GM18519 (cell line): Measurements from ENCODE around the gene FZD2.
"Not testable (repeated sequence)": the region's sequence is repeated elsewhere in the genome, so short reads cannot be mapped to it uniquely, and the experiment has no call there.

Experiments used
- ATAC-seq: cut with Tn5 transposase; IDR thresholded peaks from one replicate; pipeline ENCODE4 v1.9.1; 2021; ENCODE audit warnings: mild to moderate bottlenecking, moderate library complexity; ENCODE audit not compliant: unreplicated experiment, low FRiP score

Gene FZD2

DNA sequence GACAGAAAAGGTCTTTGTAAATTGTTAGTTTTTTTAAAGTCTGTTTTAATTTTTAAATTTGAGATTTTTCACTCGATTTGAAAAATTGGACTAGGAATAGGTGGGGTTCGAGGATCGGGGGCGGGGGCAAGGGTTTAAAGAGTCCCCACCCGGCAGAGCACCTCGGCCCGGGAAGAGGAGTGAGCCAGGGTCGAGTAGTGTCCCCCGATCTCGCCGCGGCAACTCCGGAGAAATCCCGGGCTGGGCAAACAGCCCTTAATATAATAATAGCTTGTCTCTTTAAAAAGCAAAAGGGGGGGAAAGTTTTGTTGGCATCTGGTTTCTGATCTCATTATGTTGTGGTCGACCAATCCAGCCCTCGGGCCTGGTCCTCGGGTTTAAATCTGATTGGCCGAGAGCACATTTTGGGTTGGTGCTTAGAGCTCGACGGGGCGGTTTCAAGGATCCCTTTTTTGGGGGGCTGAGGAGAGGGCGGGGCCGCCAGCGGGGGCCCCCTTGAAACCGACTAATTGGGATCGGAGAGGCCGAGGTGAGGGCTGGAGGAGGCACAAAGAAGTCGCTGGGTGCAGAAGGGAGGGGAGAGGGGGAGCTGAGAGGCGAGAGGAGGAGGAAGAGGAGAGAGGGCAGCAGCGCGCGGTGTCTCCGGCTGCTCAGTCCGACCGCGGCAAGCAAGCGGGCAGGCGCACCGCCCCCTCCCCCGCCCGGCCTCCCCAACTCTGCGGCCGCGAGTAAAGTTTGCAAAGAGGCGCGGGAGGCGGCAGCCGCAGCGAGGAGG, at the start of gene FZD2:
Gene FZD2, plus strand, starts transcription at position 653 of the 775 bp plus-strand sequence. CDS start 205 bp downstream, outside the sequence.
- ATAC-seq, result no peak

DNA sequence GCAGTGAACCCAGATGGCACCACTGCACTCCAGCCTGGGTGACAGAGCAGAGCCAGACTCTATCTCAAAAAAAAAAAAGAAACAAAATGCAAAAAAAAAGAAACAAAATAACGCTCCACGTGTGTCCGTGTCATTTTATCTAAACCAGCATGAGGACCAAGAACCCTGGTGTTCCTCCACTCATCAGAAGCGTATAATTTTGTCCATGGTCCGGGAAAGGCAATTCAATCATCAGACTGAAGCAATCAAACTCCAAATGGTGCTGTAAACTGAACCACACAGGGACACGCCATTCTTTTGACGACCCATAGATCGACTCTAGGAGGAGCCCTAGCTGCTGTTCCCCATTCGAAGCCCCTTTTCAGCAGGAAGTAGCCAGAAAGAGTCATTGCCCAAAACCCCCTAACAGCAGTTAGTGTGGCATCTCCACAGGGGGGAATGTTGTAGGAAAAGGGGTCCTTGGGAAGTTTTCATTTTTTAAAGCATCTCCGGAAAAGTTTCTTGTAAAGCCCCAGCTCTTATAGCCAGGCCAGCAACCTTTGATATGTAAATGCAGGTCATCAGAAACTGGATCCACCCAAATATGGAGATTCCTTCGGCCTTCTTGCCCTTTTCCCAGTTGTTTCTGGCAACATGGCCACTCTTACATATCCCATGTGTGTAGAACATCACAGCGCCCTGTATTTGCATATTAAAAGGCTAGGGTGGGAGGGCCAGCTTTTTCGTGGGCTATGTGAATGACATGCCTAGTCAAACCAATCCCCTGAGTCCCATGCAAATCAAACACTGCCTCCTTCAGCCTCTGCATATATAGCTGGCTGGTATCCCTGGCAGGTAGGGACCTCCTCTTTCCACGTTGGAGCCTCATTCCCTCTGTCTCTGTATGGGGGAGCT, 45.8 kb upstream of the FZD2 start:
- not testable (repeated sequence) for ATAC-seq

DNA sequence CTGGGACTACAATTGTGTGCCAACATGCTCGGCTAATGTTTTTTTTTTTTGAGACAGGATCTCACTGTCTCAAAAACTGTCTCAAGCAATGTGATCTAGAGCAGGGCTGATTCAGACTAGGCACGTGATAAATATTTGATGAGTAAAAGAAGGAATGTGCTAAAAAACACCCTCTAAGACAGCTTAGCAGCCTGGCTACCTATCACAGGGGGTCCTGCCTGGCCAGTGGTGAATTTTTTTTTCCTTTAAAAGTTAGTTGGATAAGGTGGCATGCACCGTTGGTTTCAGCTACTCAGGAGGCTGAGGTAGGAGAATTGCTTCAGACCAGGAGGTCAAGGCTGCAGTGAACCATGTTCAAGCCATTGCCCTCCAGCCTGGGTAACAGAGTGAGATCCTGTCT, 39.3 kb upstream of the FZD2 start:
- no peak for ATAC-seq

DNA sequence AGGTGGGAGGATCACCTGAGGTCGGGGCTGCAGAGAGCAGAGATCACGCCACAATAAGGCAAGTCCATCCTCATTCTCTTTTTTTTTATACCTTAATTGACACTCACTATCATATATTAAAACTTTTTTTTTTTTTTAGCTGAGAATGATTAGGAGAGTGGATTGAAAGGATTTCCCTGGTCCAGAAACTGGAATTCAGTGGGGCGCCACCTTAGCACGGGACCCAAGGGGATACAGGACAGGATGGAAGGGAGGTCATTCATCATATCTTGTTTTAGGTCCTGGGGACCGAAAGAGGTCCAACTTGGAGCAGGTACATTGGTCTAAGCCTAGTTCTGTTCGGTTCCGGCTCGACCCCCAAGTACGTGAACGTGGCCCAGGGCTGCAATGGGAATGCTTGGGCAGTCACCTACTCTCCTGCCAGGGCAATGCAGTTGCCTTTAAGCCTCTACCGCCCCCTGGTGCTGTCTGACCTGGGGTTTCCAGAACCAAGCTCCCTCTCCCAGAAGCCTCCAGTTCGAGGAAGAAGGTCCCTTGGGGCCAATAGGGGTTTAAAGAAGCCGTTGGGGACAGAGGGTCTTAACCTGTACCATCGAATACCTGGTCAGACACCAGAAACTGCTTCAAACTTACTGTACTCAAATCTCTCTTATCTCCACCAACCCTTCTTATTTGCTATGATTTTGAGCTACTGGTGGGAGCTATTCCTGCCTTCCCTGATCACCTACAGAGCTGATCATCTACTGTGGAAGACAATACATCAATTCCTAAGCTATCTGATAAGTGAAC, 34.2 kb upstream of the FZD2 start:
- ATAC-seq, result no peak

DNA sequence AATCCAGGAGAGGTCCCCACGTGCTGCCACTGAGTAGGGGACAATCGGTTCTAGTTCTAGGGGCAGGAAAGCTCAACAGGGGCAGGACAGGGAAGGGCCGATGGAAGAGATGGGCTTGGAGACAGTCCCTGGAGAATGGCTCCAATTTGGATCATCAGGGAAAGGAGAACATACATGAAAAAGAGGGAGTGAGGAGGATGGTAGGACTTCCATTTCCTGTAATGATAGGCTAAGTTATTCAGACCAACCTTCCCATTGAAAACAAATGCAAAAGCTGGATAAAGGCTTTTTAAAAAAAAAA, 33.7 kb upstream of the FZD2 start:
- ATAC-seq, result no peak

DNA sequence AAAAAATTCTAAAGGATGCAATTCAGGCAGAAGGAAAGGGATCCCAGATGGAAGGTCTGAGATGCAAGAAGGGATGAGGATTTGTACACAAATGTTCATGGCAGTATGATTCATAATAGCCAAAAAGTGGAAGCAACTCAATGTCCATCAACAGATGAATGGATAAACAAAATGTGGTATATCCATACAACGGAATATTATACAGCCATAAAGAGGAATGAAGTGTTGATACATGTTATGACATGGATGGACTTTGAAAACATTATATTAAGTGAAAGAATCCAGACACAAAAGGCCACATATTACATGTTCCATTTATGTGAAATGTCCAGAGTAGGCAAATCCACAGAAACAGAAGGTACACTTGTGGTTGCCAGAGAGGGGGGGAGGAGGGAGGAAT, 30.2 kb upstream of the FZD2 start:
- no peak for ATAC-seq

DNA sequence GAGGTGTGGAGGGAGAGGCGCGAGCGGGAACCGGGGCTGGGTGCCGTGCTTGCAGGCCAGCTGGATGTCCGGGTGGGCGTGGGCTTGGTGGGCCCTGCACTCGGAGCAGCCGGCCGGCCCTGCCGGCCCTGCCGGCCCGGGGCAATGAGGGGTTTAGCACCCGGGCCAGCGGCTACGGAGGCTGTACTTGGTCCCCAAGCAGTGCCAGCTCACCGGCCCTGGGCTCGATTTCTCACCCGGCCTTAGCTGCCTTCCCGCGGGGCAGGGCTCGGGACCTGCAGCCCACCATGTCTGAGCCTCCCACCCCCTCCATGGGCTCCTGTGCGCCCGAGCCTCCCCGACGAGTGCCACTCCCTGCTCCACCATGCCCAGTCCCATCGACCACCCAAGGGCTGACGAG, 29.3 kb upstream of the FZD2 start:
- ATAC-seq, result no peak

DNA sequence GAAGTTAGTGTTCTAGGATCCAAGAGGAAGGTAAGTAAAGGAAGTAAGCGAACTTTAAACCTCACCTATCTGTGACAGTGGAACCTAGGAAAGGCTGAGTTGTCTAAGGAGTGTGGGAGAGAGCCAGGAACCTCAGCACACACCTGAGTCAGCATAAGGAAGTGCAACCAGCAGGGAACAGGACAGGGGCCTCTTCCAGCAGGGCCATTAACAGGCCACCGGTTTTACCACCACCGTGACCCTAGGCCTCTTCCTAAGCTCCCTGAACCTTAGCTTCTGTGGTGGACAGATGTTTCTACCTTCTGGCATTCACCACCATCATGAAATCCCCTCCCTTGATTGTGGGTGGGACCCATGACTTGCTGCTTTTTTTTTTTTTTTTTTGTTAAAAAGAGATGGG, 27.4 kb upstream of the FZD2 start:
- ATAC-seq, result no peak

DNA sequence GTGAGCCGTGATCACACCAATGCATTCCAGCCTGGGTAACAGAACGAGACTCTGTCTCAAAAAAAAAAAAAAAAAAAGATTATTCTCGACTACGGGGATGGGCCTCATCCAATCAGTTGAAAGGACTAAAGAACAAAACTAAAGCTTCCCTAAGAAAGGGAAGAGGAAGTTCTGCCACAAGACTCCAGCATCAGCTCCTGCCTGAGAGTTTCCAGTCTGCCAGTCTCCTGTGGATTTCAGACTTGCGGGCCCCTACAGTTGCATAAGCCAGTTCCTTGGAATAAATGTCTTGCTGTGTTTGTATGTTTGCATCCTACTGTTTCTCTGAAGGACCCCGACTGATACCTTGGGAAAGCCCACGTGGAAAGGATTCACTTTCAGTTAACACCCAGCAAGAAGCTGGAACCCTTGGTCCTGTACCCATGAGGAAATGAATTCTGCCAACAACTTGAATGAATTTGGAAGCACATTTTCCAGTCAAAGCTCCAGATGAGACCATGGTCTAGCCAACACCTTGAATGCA, 26.3 kb upstream of the FZD2 start:
- ATAC-seq, result no peak

DNA sequence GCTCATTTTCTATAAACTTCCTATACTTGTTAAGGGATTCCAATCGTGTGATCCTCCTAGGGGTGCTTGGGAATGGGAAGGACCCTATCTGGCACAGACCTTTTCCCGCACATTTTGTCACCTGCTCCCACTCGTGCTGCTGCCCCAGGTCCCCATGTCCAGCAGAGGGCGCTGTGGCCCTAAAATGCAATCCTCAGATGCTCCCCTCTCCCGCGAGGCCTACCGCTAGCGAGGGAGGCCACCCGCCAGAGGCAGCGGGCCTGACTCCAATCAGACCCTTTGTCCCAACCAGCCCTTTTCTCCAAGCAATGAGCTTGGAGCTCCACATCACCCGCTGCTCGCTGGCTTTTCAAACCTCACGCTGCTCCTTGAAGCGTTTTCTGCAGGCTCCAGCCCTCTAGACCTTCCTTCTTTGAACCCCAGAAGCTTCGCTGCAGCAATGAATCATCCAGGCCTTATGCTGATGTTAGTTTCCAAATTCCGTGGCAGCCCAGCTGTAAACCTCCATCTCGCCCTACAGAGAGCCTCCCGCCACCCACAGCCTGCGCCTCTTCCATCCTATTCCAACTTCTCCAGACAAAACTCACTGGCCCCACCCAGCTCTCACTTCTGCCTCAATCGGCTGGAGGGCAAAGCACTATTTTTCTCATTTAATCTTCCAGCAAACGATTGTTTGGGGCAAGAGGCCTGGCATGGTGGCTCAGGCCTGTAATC, 23.6 kb upstream of the FZD2 start:
- ATAC-seq, result no peak

DNA sequence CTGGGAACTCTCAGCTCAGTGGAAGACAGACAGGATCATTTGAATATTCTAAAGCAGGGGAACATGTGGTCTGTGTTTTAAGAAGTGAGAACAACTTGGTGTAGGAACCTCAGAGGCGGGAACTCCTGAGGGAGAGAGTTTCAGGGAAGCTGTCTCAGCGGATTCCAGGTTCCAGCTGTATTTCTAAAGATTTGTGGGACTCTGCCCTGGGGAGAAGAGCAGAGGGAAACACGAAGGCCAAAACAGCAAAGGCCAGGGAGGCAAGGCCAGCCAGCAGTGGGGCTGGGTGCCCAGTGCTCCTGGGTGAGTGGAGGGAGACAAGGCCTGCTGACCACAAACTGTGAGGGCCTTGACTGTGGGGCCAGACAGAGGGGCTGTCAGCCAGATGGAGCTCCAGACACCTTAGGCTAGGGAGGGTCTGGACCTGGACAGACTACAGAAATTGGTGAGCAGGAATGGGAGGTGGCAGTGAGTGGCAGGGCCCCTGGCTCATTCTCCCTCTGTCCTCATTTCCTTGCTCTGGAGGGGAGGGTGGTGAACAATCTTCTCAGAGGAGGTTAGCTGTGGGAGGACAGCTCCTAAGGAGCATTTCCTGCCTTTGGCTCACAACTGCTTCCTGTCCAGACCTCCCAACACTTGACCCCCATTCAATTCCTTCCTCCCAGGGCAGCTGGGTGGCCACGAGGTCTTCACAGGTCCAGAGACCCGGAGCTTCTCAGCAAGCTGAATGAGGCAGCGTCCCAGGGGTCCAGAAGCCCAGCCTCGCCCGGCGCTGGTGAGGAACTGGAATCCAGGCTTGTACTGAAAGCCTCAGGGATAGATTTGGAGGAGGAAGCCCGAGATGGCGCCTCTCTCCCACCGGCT, 21.0 kb upstream of the FZD2 start:
- ATAC-seq, result no peak

DNA sequence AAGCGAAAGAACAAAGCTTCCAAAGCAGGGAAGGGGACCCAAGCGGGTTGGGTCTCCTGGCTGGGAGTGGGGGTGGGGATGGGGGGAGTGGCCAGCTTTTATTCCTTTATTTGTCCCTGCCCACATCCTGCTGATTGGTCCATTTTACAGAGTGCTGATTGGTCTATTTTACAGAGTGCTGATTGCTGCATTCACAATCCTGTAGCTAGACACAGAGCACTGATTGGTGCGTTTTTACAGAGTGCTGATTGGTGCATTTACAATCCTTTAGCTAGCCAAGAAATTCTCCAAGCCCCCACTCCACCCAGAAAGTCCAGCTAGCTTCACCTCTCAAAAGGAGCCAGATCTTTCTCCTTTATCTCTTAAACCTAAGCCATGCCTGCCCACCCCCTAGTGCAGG, 19.4 kb upstream of the FZD2 start:
- not testable (repeated sequence) for ATAC-seq

DNA sequence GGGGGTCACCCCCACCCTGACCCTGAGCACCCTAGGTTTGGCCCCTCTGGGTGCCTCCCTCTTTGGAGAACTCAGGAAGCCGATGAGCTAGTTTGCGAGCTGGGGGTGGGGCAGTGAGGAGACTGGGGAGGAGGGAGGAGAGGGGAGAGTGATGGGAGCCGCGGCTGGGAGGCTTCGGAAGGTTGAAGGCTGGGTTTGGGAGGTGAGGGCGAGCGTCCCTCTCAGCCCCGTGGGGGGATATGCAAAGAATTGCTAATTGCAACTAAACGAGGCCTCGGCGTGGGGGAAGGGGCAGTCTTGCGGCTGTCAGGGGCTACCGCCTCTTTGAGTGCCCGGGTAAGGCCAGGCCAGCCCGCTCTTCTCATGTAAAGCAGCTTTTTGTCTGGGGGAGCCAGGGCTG, 17.6 kb upstream of the FZD2 start:
- ATAC-seq, result no peak

DNA sequence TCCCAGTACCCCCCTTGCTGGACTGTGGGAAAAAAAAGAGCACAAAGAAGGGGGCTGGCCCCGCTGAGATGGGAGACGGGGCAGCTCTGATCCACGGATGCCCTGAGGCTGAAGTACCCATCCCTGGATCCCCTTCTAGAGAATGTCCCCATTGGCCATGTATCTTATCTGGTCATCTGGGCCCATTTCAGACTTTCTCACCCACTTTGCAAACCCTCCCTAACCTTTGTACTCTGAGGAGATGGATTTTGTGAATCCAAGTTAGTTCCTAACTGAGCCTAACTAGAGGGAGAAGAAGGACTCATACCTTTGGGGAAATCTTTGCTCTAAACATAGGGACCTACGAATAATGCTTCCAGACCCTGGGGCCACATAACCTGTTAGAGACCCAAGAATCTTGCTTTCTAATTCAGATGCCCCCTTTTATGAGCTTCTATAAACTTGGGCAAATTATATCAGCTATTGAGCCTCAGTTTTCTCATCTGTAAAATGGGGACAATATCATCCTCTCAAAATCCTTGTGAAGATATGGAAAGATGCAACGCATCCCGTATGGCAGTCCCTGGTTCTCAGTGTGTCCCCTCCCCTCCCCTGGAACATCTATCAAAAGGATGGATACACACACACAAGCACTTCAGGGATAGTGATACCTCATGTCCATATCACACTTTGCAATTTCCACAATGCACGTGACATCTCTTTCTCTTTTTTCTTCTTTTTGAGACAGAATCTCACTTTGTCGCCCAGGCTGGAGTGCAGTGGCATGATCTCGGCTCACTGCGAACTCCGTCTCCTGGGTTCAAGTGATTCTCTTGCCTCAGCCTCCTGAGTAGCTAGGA, 16.8 kb upstream of the FZD2 start:
- ATAC-seq, result no peak

DNA sequence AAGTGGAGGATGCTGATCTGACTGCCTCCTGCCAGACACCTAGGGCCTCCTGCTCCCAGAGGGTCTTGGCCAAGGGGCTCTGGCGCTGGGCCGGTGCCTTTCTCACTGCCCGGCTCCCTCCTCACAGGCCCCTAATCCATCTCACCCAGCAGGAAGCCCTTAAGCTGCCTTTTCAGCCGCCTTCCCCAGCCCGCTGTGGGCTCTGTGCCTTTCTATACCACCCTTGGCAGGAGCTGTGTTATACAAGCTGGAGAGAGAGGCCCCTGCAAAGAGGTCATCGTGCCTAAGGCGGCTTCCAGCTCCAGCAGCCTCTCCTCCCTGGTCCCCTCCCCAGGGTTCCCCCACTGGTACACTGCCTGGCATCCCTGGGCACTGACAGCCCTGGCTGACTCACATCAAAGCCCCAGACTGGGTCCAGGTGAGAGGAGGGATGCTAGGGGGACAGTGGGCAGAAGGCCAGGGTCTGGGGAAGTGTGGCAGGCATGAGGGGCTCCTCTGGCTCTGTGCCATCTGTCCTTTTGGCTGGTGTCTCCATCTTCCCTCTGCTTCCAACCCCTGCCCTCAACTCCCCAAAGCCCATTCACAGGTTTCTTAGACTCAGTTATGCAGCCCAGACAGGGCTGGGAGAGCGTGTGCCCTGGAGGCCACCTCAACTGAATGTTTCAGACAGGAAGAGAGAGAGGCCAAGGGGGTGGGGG, 15.3 kb upstream of the FZD2 start:
- no peak for ATAC-seq

DNA sequence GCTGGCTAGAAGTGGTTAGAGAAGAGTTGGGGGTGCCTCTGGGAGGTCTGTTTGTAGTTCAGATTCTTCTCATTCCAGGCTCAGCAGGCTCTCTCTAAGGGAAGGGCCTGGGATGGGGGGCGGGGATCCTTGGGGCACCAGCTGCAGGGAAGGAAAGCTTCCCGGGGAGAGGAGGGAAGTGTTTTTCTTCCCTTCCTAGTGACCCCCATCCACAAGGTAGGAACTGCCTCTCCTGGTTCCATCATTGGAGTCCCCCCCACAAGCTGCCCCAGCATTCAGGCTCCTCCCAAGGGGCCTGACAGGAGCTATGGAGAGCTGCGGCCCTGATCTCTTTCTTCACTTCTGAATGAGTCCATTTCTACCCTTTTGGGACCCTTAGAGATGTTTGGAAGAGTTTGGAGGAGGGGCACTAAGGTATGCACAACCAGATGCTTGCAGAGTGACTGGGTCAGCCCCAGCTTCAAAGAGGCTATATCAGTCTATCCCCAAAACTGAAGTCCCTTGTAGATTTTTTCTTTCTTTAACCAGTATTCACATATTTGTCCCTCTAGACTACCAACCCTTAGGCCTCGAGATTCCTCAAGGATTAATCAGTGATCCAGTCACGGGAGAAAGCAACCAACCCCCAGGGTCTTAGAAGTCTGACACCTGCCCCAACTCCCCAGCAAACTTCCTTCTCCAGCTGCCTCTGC, 13.9 kb upstream of the FZD2 start:
- ATAC-seq, result no peak

DNA sequence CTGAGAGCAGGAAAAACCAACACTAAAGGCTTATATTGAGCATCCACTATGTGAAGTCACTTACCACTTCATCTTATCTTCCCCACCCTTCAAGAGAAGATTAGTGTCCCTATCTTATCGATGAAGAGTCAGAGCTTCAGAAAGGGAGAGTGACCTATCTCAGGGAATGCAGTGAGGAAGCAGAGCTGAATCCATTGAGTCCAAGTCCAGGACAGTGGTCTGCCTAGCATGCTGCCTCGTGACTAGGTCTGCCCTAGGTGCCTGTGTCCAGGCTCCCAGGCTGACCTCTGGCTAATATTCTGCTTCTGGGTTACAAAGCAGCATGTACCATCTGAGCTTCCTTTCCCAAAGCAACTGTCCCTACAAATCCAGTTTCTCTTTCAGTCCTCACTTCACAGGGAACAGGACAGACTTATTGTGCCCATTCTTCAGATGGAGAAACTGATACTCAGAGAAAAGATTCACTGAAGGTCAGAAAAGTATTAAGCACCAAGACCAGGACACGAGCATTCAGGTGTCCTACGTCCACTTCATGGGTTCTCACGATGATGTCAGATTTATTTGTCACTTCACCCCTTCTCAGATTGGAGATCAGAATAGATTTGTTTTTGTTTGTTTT, 13.3 kb upstream of the FZD2 start:
- no peak for ATAC-seq
